ENCODE results near the gene CD3D.
"Not testable (repeated sequence)": the region's sequence is repeated elsewhere in the genome, so short reads cannot be mapped to it uniquely, and the experiment has no call there.

Gene CD3D

GRCh38 chr11:118339281-118339961 lies 3.1 kb downstream of the CD3D start:
- DNase-seq (ENCODE audit: low spot score): no peak

- no peak for DNase-seq (ENCODE audit: low spot score)
Observed at GRCh38 chr11:118338637-118339061, 3.9 kb downstream of the CD3D start.

- DNase-seq (ENCODE audit: low spot score): no peak
Observed at GRCh38 chr11:118334745-118335144, 7.8 kb downstream of the CD3D start.

GRCh38 chr11:118328745-118329144 lies 13.8 kb downstream of the CD3D start:
- DNase-seq (ENCODE audit: low spot score): no peak

- DNase-seq (ENCODE audit: low spot score): no peak
Observed at GRCh38 chr11:118325283-118325682, 17.2 kb downstream of the CD3D start.

- no peak for DNase-seq (ENCODE audit: low spot score)
Observed at GRCh38 chr11:118322721-118323120, 19.8 kb downstream of the CD3D start.

GRCh38 chr11:118321386-118322082 lies 21.0 kb downstream of the CD3D start:
- no peak for DNase-seq (ENCODE audit: low spot score)

- DNase-seq (ENCODE audit: low spot score): no peak
Observed at GRCh38 chr11:118320515-118320914, 22.0 kb downstream of the CD3D start.

- no peak for DNase-seq (ENCODE audit: low spot score)
Observed at GRCh38 chr11:118319337-118319707, 23.2 kb downstream of the CD3D start.

- no peak for DNase-seq (ENCODE audit: low spot score)
Observed at GRCh38 chr11:118318581-118319336, 23.7 kb downstream of the CD3D start.

GRCh38 chr11:118318124-118318523 lies 24.4 kb downstream of the CD3D start:
- no peak for DNase-seq (ENCODE audit: low spot score)

- DNase-seq (ENCODE audit: low spot score): no peak
Observed at GRCh38 chr11:118314988-118315411, 27.5 kb downstream of the CD3D start.

- no peak for DNase-seq (ENCODE audit: low spot score)
Observed at GRCh38 chr11:118313242-118313641, 29.3 kb downstream of the CD3D start.

- no peak for DNase-seq (ENCODE audit: low spot score)
Observed at GRCh38 chr11:118312328-118312727, 30.2 kb downstream of the CD3D start.

GRCh38 chr11:118311518-118311917 lies 31.0 kb downstream of the CD3D start:
- DNase-seq (ENCODE audit: low spot score): no peak

GRCh38 chr11:118310781-118311485 lies 31.6 kb downstream of the CD3D start:
- DNase-seq (ENCODE audit: low spot score): no peak

GRCh38 chr11:118310271-118310670 lies 32.2 kb downstream of the CD3D start:
- DNase-seq (ENCODE audit: low spot score): no peak

- not testable (repeated sequence) for DNase-seq (ENCODE audit: low spot score)
Observed at GRCh38 chr11:118308995-118309528, 33.4 kb downstream of the CD3D start.

- DNase-seq (ENCODE audit: low spot score): no peak
Observed at GRCh38 chr11:118306556-118306955, 35.9 kb downstream of the CD3D start.

- DNase-seq (ENCODE audit: low spot score): no peak
Observed at GRCh38 chr11:118305726-118306125, 36.8 kb downstream of the CD3D start.

GRCh38 chr11:118304568-118305248 lies 37.8 kb downstream of the CD3D start, which contains the start of gene CD3E:
Gene CD3E, plus strand, starts transcription at chr11:118304730. Its CDS starts 223 bp downstream, at chr11:118304953.
- DNase-seq (ENCODE audit: low spot score): no peak

All from hematopoietic multipotent progenitor cell treated with erythropoietin and hydrocortisone succinate and interleukin-3 and kit ligand, for 15 days (in vitro differentiated cells).